ENCODE measurements around the gene KLHL14. TPM values are rescaled to one million over a fixed set of nuclear protein-coding genes. Genes with fewer than 3 reads are reported as not detected.

KLHL14 gene
- total RNA-seq, 1 experiment from 2014 or later = not detected

- ChIA-PET POLR2A (no interaction called here), CTCF (interaction anchor here (0.5 kb wide), 1 partner anchor 607 kb away, joined by 3 read pairs; no protein-coding TSS in a partner anchor)
- intact Hi-C loops (cut with micrococcal nuclease) = no loop called here
Observed at GRCh38 chr18:32773382-32773712, 524 bp upstream of the KLHL14 start.

GRCh38 chr18:32771871-32772580 is 797 bp downstream of the KLHL14 start:
- BruUV-seq (replicated peaks) = no TSS peak
- H3K27ac Mint-ChIP-seq (ENCODE audit: low read depth, unreplicated experiment) = no peak overlapping the region
- CTCF ChIA-PET = no interaction called here
- TF ChIP-seq CTCF (IDR thresholded peaks at IDR 0.05; ENCODE audit: unreplicated experiment) = no peak
- H3K27me3 Mint-ChIP-seq (ENCODE audit: insufficient read depth, unreplicated experiment) = peaks cover 64% of the 10 kb centered on the region
- no peak for DNase-seq (ENCODE audit: unreplicated experiment)
- peak overlapping the region; percentile 47 for H3K4me3 Mint-ChIP-seq (ENCODE audit: unreplicated experiment)
- intact Hi-C loops (cut with micrococcal nuclease) = no loop called here
- no peaks in the 10 kb centered on the region for H3K9me3 Mint-ChIP-seq (ENCODE audit: unreplicated experiment)
- no peaks in the 10 kb centered on the region for H3K36me3 Mint-ChIP-seq (ENCODE audit: insufficient read depth, unreplicated experiment)
- peaks cover 4% of the 10 kb centered on the region for H3K4me1 Mint-ChIP-seq (ENCODE audit: insufficient read depth, unreplicated experiment)
- POLR2A ChIA-PET = no interaction called here

More at GRCh38 chr18:32773382-32773712, 524 bp upstream of the KLHL14 start:
- no peak for TF ChIP-seq CTCF (IDR thresholded peaks at IDR 0.05; ENCODE audit: unreplicated experiment)
- no peaks in the 10 kb centered on the region for H3K36me3 Mint-ChIP-seq (ENCODE audit: insufficient read depth, unreplicated experiment)
- peaks cover 54% of the 10 kb centered on the region for H3K27me3 Mint-ChIP-seq (ENCODE audit: insufficient read depth, unreplicated experiment)
- BruUV-seq (replicated peaks) = no TSS peak
- H3K27ac Mint-ChIP-seq (ENCODE audit: low read depth, unreplicated experiment) = no peak overlapping the region
- H3K4me3 Mint-ChIP-seq (ENCODE audit: unreplicated experiment) = no peak overlapping the region
- no peak for DNase-seq (ENCODE audit: unreplicated experiment)
- peaks cover 6% of the 10 kb centered on the region for H3K4me1 Mint-ChIP-seq (ENCODE audit: insufficient read depth, unreplicated experiment)
- no peaks in the 10 kb centered on the region for H3K9me3 Mint-ChIP-seq (ENCODE audit: unreplicated experiment)

DNA sequence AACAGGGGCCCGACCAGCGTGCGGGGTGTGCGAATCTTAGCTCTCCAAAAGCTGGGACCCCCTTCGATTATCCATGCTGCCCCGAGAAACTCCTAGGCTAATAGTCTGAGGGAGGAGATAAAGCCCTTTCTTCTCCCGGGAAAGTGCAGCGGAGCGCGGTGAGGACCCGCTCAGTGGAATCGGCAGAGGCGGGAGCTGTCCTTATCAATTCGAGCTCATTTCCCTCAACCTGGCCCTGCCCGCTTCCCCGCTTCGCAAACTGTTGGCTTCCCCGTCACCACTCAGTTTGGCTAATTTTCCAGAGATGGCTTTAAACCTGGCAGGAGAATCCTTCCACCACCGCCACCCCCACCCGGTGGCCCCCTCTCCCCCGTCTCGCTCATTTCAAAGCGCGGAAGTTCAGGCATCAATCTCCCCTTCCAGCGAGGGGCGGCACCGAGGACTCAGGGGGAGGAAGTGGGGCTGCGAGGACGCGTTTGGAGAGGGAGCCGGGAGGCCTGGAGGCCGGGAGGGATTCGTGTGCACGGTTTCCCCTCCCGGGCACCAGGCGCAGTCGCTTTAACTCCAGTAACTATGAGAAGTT is 1.6 kb downstream of the KLHL14 start:
- Mint-ChIP-seq H3K4me3 (ENCODE audit: unreplicated experiment) (peak overlapping the region; percentile 47), H3K4me1 (ENCODE audit: insufficient read depth, unreplicated experiment) (no peaks in the 10 kb centered on the region), H3K27me3 (ENCODE audit: insufficient read depth, unreplicated experiment) (peaks cover 71% of the 10 kb centered on the region), H3K9me3 (ENCODE audit: unreplicated experiment) (no peaks in the 10 kb centered on the region), H3K36me3 (ENCODE audit: insufficient read depth, unreplicated experiment) (no peaks in the 10 kb centered on the region), H3K27ac (ENCODE audit: low read depth, unreplicated experiment) (no peak overlapping the region)
- no TSS peak for BruUV-seq (replicated peaks)
- CTCF ChIA-PET = interaction anchor here (0.5 to 1.4 kb wide), 3 partner anchors 7 to 614 kb away, joined by 3 to 7 read pairs (median 4); no protein-coding TSS in a partner anchor
- intact Hi-C loops (cut with micrococcal nuclease) = no loop called here
- DNase-seq (ENCODE audit: unreplicated experiment) = no peak
- POLR2A ChIA-PET = interaction anchor here (1.1 kb wide), 1 partner anchor 40 kb away, joined by 4 read pairs; no protein-coding TSS in a partner anchor
- TF ChIP-seq CTCF (IDR thresholded peaks at IDR 0.05; ENCODE audit: unreplicated experiment) = no peak

DNA sequence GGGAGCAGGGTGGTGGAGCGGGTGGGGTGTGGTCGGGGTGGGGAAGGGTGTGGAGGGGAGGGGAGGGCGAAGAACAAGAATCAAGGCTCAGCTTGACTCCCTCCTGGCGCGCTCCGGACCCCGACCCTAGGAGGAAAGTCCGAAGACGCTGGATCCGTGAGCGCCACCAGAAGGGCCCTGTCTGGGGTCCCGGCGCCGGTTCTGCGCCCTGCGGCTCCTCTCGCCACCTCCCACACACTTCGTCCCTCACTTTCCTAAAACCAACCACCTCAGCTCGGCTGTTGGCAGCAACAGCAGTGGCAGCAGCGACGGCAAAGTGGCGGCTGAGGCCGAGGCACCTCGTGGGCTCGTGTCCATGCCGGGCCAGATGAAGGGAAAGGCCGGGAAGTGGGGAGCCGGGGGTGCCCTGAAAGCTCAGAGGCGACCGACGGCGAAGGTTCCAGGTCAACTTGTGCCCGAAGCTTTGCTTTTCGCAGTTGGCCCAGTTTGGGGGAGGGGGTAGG is 2.1 kb downstream of the KLHL14 start:
- Mint-ChIP-seq H3K4me1 (ENCODE audit: insufficient read depth, unreplicated experiment) (no peaks in the 10 kb centered on the region), H3K27me3 (ENCODE audit: insufficient read depth, unreplicated experiment) (peaks cover 76% of the 10 kb centered on the region), H3K36me3 (ENCODE audit: insufficient read depth, unreplicated experiment) (no peaks in the 10 kb centered on the region), H3K27ac (ENCODE audit: low read depth, unreplicated experiment) (no peak overlapping the region), H3K9me3 (ENCODE audit: unreplicated experiment) (no peaks in the 10 kb centered on the region), H3K4me3 (ENCODE audit: unreplicated experiment) (no peak overlapping the region)
- ChIA-PET POLR2A (interaction anchor here (1.1 kb wide), 1 partner anchor 40 kb away, joined by 4 read pairs; no protein-coding TSS in a partner anchor), CTCF (interaction anchor here (0.5 to 1.4 kb wide), 3 partner anchors 8 to 613 kb away, joined by 3 to 7 read pairs (median 4); no protein-coding TSS in a partner anchor)
- no TSS peak for BruUV-seq (replicated peaks)
- intact Hi-C loops (cut with micrococcal nuclease) = no loop called here
- TF ChIP-seq CTCF (IDR thresholded peaks at IDR 0.05; ENCODE audit: unreplicated experiment) = no peak
- DNase-seq (ENCODE audit: unreplicated experiment) = no peak
